ENCODE measurements around the gene FEV.

The FEV gene

GRCh38 chr2:218985021-218985324 lies at the start of gene FEV:
FEV (minus strand) TSS chr2:218985184; CDS start chr2:218985075, 109 bp downstream.
- DNase-seq: no peak

GRCh38 chr2:219032051-219032745 lies 47.2 kb upstream of the FEV start:
- DNase-seq: no peak

DNA sequence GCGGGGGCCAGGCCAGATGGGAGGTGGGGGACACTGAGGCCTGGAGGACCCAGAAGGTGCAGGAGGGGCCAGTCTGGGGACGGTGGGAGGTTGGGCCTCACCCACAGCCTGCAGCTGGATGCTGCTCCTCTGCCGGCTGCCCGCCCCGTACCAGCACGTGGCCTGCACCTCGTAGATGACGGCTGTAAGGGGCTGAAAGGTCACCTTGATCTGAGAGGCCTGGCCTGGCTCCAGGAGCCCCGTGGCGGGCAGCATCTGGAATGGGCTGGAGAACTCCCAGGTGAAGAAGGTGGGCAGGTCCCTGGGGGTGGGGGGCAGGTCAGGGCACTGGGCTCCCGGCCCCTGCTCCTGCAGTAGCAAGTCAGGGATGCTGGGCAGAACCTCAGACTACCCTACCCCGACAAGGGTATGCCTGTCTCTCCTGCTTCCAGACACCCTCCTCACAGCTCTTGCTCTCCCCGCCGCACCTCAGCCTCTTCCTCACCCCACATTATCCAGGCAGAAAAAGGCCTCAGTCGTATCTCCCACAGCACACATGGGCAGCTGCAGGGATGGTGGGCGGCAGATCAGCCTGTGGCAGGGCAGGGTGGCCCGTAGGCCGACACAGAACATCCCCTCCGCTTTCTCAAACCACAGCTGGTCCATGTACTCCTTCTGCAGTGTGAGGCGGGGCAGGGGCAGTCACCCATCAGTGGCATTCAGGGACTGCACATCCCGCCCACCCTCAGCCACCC lies 46.2 kb upstream of the FEV start:
- DNase-seq: no peak

GRCh38 chr2:219030177-219030940 lies 45.4 kb upstream of the FEV start:
- DNase-seq: no peak

DNA sequence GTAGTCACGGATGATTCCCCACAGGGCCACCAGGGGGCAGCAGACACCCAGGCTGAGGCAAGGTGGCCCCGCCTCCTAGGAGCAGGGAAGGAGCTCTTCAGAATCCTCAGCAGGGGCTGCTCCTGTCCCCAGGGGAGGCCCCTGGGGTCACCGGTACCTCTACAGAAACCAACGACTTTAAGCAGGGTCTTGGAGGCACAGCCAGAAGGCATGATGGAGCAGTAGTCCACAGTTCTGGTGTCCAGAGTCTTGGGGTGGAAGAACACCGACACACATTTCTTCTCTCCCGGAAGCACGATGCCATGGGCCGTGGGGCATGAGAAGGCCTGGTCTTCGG lies 44.8 kb upstream of the FEV start:
- no peak for DNase-seq

- DNase-seq: no peak
Observed at GRCh38 chr2:219028996-219029828, 44.2 kb upstream of the FEV start.

- no peak for DNase-seq
Observed at GRCh38 chr2:219028141-219028540, 43.2 kb upstream of the FEV start.

DNA sequence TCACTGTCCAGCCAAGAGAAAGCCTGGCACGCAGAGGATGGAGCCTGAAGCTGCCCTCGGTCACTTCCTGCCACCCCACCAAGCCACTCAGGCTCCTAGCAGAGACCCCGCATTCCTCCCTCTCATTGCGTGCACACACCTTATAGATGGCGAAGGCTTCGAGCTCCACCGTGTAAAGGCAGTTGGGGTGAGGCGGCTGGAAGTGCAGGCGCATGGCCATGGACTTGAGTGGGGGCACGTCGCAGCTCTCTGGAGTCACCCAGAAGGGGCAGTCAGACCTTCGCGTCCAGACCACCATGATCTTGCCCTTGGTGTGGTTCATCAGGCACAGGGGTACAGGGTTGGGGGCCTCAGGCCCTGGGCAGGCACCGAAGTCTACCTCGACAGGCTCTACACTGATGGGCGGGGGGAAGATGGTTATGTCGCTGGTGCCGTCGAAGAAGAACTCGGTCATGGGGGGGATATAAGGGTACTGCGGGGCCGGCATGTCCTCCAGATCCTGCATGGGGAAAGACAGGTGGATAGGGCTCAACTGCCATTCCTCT lies 42.6 kb upstream of the FEV start:
- DNase-seq: no peak

DNA sequence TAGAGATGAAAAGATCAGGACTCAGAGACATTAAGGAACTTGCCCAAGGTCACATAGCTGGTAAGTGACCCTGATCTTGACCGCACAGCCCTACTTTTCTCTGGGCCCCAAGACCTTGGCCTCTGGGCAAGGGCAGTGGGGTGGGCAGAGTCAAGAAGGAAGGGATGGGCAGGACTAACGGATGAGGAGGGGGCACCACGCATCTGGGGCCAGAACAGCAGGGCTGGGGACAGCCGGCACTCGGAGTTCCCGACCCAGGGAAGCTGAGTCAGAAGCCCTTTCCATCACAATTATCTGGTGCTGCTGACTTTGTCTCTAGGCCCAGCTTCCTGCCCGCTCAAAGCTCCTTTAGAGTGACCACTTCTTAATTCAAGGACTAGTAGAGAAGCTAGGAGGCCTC lies 42.0 kb upstream of the FEV start:
- no peak for DNase-seq

- DNase-seq: no peak
Observed at GRCh38 chr2:219025637-219026585, 40.9 kb upstream of the FEV start.

GRCh38 chr2:219024059-219024458 lies 39.1 kb upstream of the FEV start:
- DNase-seq: no peak

DNA sequence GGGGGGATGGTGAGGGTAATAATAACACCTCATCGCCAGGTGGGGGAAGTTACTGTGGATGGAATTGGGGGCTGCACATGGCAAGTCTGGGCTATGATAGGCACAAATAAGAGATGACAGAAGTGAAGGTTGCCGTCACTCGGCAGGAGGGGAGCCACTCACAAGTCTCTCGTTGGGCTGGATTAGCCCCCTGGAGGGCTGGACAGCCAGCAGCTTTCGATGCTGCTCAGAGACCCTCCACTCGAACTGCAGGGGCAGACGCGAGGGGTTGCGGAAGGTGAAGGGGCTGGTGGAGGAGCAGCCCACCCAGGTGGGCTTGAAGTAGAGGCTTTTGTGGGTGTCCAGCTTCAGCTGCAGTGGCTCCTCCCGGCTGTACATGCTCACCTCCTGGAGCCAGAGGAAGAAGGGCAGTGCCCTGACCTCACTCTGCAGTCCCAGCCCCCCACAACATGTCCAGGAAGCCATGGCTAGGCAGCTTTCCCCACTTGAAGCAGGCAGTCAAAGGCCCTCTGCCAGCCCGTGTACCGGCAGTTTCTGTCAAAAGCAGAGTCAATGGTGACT lies 38.1 kb upstream of the FEV start:
- no peak for DNase-seq

- DNase-seq: no peak
Observed at GRCh38 chr2:219022616-219023015, 37.6 kb upstream of the FEV start.

- DNase-seq: no peak
Observed at GRCh38 chr2:219022041-219022440, 37.1 kb upstream of the FEV start.

- DNase-seq: no peak
Observed at GRCh38 chr2:219021591-219021990, 36.6 kb upstream of the FEV start.

DNA sequence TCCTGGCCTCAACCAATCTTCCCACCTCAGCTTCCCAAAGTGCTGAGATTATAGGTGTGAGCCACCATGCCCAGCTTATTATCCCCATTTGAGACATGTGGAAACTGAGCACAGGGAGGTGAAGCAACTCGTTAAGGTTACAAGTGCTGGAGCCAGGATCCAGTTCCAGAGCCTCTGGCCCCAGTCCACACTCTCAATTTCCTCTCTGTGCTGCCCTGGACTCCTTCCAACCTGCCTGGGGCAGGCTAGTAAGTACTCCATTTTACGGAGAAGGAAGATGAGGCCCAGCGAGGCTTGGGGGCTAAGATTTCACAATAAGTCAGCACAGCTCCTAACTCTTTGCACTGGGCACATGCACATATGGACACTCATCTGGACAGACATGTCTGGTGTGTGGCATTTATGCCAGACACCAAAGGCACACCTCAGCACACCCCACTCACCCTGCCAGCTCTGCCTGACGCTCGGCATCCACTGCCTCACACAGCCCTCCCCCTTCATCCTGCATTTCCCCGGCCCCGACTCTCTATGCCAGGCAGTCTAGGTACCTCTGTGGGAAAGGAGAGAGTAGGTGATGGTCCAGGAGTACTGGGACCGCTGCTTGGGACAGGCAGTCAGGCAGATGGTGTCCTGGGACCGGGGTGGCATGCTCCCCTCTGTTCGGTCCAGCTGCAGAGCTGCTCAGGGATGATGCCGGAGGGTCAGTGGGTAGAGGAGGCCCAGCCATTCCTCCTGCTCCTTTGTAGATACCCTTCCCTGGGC lies 35.8 kb upstream of the FEV start:
- DNase-seq: no peak

DNA sequence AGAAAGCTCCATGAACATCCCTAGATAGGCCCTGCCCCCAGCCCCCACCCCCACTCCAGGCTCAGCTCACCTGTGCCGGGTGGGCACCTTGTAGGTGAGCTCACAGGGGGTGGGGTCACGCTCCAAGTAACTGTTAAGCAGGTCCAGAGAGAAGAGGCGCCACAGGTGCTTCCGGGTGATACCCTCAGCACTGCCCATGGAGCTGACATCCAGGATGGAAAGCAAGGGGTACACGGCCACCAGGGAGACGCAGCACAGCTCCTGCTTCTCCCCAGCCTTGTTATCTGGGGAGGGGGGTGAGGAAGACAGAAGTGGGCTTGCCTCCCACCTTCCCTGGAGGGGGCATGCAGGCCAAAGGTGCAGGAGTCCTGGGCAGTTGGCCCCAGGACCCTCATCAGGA lies 34.5 kb upstream of the FEV start:
- no peak for DNase-seq

DNA sequence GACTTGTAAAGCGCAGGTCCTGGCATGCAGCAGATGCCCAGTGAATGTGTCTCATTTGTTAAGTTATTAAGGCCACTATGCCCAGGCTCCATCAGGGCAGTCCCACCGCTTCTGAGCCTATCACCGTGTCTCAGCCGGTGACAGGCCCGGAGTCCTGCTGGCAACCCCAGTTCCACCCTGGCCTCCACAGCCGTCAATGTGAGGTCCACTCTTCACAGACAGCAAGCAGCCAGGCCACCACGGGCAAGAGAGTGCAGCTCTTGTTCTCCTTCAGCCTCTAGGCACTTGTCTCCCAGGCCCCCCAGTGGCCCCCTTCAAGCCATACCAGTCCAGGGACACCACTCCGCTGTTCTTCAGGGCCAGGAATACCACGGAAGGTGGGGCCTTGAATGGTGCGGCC lies 33.7 kb upstream of the FEV start:
- no peak for DNase-seq

GRCh38 chr2:219018286-219018685 lies 33.3 kb upstream of the FEV start:
- no peak for DNase-seq

GRCh38 chr2:219017201-219017931 lies 32.4 kb upstream of the FEV start:
- DNase-seq: no peak

Measured in GF-D8 (cell line).